Stimulated activated CD4-positive, alpha-beta T cell treated with anti-CD3 and anti-CD28 coated beads, Interleukin-12 subunit alpha, Interleukin-12 subunit beta, amount 100 ng/mL, for 48 hours (primary cell): ENCODE data around the gene FUS.

ENCODE experiments used
- DNase-seq, 3 donors: peaks; one replicate each; pipeline ENCODE4 v3.0.0-alpha.2; 2020; ENCODE audit warnings: low read depth in 2 of 3, low spot score in 1 of 3

The FUS gene

DNA sequence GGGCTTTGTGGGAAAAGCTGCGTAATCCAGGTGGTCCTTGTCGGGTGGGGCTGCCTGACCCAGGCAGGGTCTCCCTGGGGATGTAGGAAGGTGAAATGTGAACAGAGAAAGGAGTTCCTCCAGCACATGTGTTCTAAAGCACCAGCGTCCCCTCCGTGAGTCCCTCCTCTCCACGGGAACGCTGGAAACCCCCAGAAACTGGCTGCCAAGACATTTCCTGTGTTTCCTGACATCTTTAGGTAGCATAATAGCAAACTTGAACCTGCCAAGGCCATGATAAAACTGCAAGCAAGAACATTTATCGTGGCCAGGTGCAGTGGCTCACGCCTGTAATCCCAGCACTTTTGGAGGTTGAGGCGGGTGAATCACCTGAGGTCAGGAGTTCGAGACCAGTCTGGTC is 49.6 kb downstream of the FUS start:
- DNase-seq: no peak

DNA sequence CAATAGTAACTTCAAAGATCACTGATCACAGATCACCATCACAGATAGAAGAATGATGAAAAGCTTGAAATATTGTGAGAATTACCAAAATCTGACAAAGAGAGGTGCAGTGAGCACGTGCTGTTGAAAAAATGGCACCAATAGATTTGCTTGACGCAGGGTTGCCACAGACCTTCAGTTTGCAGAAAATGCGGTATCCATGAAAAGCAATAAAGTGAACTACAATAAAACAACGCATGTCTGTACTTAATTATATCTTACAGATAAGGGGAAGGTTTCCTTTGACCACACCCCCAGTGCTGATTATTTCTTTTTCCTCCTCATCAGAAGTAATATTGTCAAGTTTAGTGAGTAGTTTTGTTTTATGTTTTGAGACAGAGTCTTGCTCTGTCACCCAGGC is 58.1 kb downstream of the FUS start:
- DNase-seq: no peak
